K562 (cell line): ENCODE results near the gene PAN2. TPM values are rescaled to one million over a fixed set of nuclear protein-coding genes. Genes with fewer than 3 reads are reported as not detected.

ENCODE experiments used
- CCAR2 ChIP-seq: fragments of 200-400 bp; formaldehyde crosslinking; IDR thresholded peaks from 2 replicates; pipeline ENCODE4 v1.6.1; 2017; ENCODE audit warnings: mild to moderate bottlenecking, low read depth, low read length
- ELF1 ChIP-seq: fragments of 200-800 bp; sonication (Bioruptor generic); IDR thresholded peaks from 2 replicates; pipeline ENCODE4 v1.6.1; 2016; ENCODE audit warnings: missing genetic modification characterization, missing compliant biosample characterization
- FOS ChIP-seq: IDR thresholded peaks from 3 replicates; pipeline ENCODE4 v1.6.1; 2011; ENCODE audit not compliant: insufficient read length; ENCODE audit errors: extremely low read depth
- FOXA3 ChIP-seq, 2 experiments: fragments of 450-650 bp in 1 of 2; sonication (generic) in 1 of 2; formaldehyde crosslinking; IDR thresholded peaks in 1 of 2; conservative IDR thresholded peaks in 1 of 2; 2 replicates each; pipeline versions ENCODE4 v1.4.0 to v1.8.0; 2020 to 2022; ENCODE audit warnings: mild to moderate bottlenecking in 2 of 2, missing genetic modification reagents in 1 of 2
- HLTF ChIP-seq: fragments of 450-650 bp; IDR thresholded peaks from 2 replicates; pipeline ENCODE4 v1.6.1; 2016
- HSF4 ChIP-seq: fragments of 250-450 bp; sonication (Bioruptor Pico); IDR thresholded peaks from 2 replicates; pipeline ENCODE4 v2.1.2; 2022; ENCODE audit warnings: mild to moderate bottlenecking, moderate library complexity, borderline replicate concordance
- MTA3 ChIP-seq: fragments of 450-650 bp; formaldehyde crosslinking; IDR thresholded peaks from 2 replicates; pipeline ENCODE4 v1.6.1; 2017; ENCODE audit warnings: mild to moderate bottlenecking, borderline replicate concordance
- NR4A1 ChIP-seq, 2 experiments: fragments of 250-450 bp in 1 of 2; fragments of 450-650 bp in 1 of 2; sonication (Bioruptor Pico) in 1 of 2; IDR thresholded peaks; 2 replicates each; pipeline versions ENCODE4 v1.4.0 to v1.6.1; 2016 to 2020; ENCODE audit warnings: mild to moderate bottlenecking in 2 of 2, missing compliant biosample characterization in 1 of 2, missing genetic modification characterization in 1 of 2, moderate library complexity in 1 of 2
- NUFIP1 ChIP-seq: fragments of 450-650 bp; IDR thresholded peaks from 2 replicates; pipeline ENCODE4 v1.6.1; 2018; ENCODE audit not compliant: partially characterized antibody
- PPARD ChIP-seq: fragments of 250-450 bp; sonication (Bioruptor Pico); IDR thresholded peaks from 2 replicates; pipeline ENCODE4 v1.8.0; 2022; ENCODE audit warnings: inconsistent platforms, mild to moderate bottlenecking, moderate library complexity
- SREBF2 ChIP-seq: sonication (generic); formaldehyde crosslinking; IDR thresholded peaks from 2 replicates; pipeline ENCODE4 v1.4.0; 2020; ENCODE audit warnings: mild to moderate bottlenecking, missing genetic modification reagents
- ZNF12 ChIP-seq: sonication (generic); formaldehyde crosslinking; IDR thresholded peaks from 2 replicates; pipeline ENCODE4 v1.4.0; 2020; ENCODE audit warnings: mild to moderate bottlenecking, missing genetic modification reagents
- ZNF174 ChIP-seq: fragments of 250-450 bp; sonication (Bioruptor Pico); IDR thresholded peaks from 2 replicates; pipeline ENCODE4 v1.4.0; 2020; ENCODE audit warnings: mild to moderate bottlenecking
- ZNF274 ChIP-seq: IDR thresholded peaks from 2 replicates; pipeline ENCODE4 v1.6.1; 2011; ENCODE audit warnings: low read depth, mild to moderate bottlenecking, low read length, moderate library complexity, borderline replicate concordance
- ZNF431 ChIP-seq: sonication (generic); formaldehyde crosslinking; IDR thresholded peaks from 2 replicates; pipeline ENCODE4 v1.8.0; 2022; ENCODE audit warnings: mild to moderate bottlenecking, missing genetic modification reagents
- ZNF57 ChIP-seq: fragments of 450-650 bp; formaldehyde crosslinking; IDR thresholded peaks from 2 replicates; pipeline ENCODE4 v1.4.0; 2020; ENCODE audit warnings: mild to moderate bottlenecking, moderate library complexity
- ZSCAN32 ChIP-seq: fragments of 450-650 bp; formaldehyde crosslinking; IDR thresholded peaks from 2 replicates; pipeline ENCODE4 v1.4.0; 2020; ENCODE audit warnings: mild to moderate bottlenecking, moderate library complexity
- polyA plus RNA-seq, 8 experiments: library from polyadenylated mRNA; depleted of rRNA in 4 of 8; stranded (reverse) in 5 of 8; unstranded in 3 of 8; fragments of >200 nt; fragmentation: Nextera tagmentation in 2 of 8; fragmentation: Illumina TruSeq in 1 of 8; extraction: Ambion mirVana in 2 of 8; extraction: Trizol in 1 of 8; gene quantifications; 2 replicates each; pipeline versions ENCODE4 v1.2.1 to v1.2.3, GENCODE V29; 2011 to 2014; ENCODE audit warnings: inconsistent platforms in 1 of 8, missing spikeins in 1 of 8
- total RNA-seq, 7 experiments: library from RNA; depleted of rRNA in 6 of 7; stranded (reverse); fragments of >200 nt in 6 of 7; fragmentation: Illumina TruSeq in 2 of 7; extraction: Trizol in 2 of 7; gene quantifications; 2 replicates each; pipeline versions ENCODE4 v1.2.1 to v1.2.3, GENCODE V29; 2011 to 2021; ENCODE audit warnings: low replicate concordance in 1 of 7
- TF ChIP-seq, protein P1 (sequence below): fragments of 250-450 bp; sonication (Bioruptor Pico); IDR thresholded peaks from 2 replicates; pipeline ENCODE4 v1.6.1; 2021; ENCODE audit warnings: mild to moderate bottlenecking
- TF ChIP-seq, protein P2 (sequence below): fragments of 250-450 bp; sonication (Bioruptor Pico); IDR thresholded peaks from 2 replicates; pipeline ENCODE4 v1.5.0; 2021; ENCODE audit warnings: mild to moderate bottlenecking, borderline replicate concordance
- TF ChIP-seq, protein P3 (sequence below): IDR thresholded peaks from 3 replicates; pipeline ENCODE4 v1.6.1; 2011; ENCODE audit warnings: borderline replicate concordance, mild to moderate bottlenecking, moderate library complexity; ENCODE audit not compliant: insufficient read length; ENCODE audit errors: extremely low read depth
- TF ChIP-seq, protein P4 (sequence below): fragments of 450-650 bp; IDR thresholded peaks from 2 replicates; pipeline ENCODE4 v1.7.0; 2016; ENCODE audit warnings: borderline replicate concordance

PAN2 gene
- total and polyA plus RNA-seq, 9 of the 15 experiments (the other 6 are each of a cell fraction or from before 2014, with no cell fraction given) = 15.0 to 66.1 (median 25.9) TPM

DNA sequence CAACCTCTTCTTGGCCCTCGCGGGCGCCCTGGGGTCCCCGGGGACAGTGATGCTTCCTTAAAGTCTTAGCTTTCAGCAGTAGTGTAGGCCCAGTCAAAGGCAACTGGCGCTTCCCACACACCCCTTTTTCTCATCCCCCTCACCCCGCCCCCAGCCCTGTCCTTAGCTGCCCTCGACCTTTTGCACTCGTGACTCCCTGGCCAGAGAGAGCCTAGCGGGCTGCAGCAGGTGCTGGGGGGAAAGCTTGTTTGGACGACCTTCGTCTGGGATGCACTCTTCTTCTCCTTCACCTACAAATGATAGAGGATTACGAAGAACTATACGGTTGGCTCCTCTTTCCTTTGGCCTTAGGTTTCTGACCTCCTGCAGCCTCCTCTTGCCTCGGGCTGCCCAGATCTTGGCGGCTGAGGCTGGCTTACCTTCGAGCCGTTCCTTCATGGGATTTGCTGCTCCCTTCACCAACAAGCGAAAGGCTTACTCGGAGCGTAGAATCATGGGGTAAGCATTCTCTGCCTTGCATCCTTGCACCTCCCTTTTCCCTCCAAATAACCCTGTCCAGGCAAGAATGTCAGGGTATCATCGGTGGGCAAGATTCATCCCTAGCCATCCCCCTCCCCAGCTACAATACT is 66.2 kb downstream of the PAN2 start (continued):
- TF ChIP-seq FOS = no peak
- no peak for TF ChIP-seq ZNF274
- TF ChIP-seq MTA3 = no peak
- TF ChIP-seq ZNF431 = no peak
- no peak for TF ChIP-seq ZNF12 (CRISPR knock-in tag)
- TF ChIP-seq PPARD (CRISPR knock-in tag) = no peak
- TF ChIP-seq, protein P1, sequence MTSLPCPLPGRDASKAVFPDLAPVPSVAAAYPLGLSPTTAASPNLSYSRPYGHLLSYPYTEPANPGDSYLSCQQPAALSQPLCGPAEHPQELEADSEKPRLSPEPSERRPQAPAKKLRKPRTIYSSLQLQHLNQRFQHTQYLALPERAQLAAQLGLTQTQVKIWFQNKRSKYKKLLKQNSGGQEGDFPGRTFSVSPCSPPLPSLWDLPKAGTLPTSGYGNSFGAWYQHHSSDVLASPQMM (CRISPR knock-in tag) = no peak
- no peak for TF ChIP-seq HSF4 (CRISPR knock-in tag)
- TF ChIP-seq, protein P2, sequence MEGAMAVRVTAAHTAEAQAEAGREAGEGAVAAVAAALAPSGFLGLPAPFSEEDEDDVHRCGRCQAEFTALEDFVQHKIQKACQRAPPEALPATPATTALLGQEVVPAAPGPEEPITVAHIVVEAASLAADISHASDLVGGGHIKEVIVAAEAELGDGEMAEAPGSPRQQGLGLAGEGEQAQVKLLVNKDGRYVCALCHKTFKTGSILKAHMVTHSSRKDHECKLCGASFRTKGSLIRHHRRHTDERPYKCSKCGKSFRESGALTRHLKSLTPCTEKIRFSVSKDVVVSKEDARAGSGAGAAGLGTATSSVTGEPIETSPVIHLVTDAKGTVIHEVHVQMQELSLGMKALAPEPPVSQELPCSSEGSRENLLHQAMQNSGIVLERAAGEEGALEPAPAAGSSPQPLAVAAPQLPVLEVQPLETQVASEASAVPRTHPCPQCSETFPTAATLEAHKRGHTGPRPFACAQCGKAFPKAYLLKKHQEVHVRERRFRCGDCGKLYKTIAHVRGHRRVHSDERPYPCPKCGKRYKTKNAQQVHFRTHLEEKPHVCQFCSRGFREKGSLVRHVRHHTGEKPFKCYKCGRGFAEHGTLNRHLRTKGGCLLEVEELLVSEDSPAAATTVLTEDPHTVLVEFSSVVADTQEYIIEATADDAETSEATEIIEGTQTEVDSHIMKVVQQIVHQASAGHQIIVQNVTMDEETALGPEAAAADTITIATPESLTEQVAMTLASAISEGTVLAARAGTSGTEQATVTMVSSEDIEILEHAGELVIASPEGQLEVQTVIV (CRISPR knock-in tag) = no peak
- no peak for TF ChIP-seq CCAR2
- TF ChIP-seq ELF1 = 0 out of 2 replicates have a peak, but pooled peaks have one; percentile 34
- no peak for TF ChIP-seq ZNF57 (CRISPR knock-in tag)
- no peak for TF ChIP-seq SREBF2
- no peak for TF ChIP-seq FOXA3 (CRISPR knock-in tag; conservative IDR thresholded peaks at IDR 0.05 in 1 of 2, IDR thresholded peaks at IDR 0.05 in 1 of 2)
- no peak for TF ChIP-seq ZNF174 (CRISPR knock-in tag)
- TF ChIP-seq HLTF = no peak
- no peak for TF ChIP-seq NUFIP1
- TF ChIP-seq NR4A1 (CRISPR knock-in tag; IDR thresholded peaks at IDR 0.05) = no peak
- no peak for TF ChIP-seq NR4A1 (tag; IDR thresholded peaks at IDR 0.05)
- TF ChIP-seq ZSCAN32 (CRISPR knock-in tag) = no peak
- TF ChIP-seq, protein P3, sequence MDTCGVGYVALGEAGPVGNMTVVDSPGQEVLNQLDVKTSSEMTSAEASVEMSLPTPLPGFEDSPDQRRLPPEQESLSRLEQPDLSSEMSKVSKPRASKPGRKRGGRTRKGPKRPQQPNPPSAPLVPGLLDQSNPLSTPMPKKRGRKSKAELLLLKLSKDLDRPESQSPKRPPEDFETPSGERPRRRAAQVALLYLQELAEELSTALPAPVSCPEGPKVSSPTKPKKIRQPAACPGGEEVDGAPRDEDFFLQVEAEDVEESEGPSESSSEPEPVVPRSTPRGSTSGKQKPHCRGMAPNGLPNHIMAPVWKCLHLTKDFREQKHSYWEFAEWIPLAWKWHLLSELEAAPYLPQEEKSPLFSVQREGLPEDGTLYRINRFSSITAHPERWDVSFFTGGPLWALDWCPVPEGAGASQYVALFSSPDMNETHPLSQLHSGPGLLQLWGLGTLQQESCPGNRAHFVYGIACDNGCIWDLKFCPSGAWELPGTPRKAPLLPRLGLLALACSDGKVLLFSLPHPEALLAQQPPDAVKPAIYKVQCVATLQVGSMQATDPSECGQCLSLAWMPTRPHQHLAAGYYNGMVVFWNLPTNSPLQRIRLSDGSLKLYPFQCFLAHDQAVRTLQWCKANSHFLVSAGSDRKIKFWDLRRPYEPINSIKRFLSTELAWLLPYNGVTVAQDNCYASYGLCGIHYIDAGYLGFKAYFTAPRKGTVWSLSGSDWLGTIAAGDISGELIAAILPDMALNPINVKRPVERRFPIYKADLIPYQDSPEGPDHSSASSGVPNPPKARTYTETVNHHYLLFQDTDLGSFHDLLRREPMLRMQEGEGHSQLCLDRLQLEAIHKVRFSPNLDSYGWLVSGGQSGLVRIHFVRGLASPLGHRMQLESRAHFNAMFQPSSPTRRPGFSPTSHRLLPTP = no peak
- TF ChIP-seq, protein P4, sequence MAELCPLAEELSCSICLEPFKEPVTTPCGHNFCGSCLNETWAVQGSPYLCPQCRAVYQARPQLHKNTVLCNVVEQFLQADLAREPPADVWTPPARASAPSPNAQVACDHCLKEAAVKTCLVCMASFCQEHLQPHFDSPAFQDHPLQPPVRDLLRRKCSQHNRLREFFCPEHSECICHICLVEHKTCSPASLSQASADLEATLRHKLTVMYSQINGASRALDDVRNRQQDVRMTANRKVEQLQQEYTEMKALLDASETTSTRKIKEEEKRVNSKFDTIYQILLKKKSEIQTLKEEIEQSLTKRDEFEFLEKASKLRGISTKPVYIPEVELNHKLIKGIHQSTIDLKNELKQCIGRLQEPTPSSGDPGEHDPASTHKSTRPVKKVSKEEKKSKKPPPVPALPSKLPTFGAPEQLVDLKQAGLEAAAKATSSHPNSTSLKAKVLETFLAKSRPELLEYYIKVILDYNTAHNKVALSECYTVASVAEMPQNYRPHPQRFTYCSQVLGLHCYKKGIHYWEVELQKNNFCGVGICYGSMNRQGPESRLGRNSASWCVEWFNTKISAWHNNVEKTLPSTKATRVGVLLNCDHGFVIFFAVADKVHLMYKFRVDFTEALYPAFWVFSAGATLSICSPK = no peak
